H9 (cell line): ENCODE results near the gene ZRANB1. TPM values are rescaled to one million over a fixed set of nuclear protein-coding genes. Genes with fewer than 3 reads are reported as not detected.

Source experiments
- DNase-seq: peaks from one replicate; pipeline ENCODE4 v3.0.0-alpha.2; 2017
- H2AFZ ChIP-seq: one replicate; pipeline ENCODE4 v1.6.1; 2013; ENCODE audit warnings: mild to moderate bottlenecking, low read length, control low read depth, moderate library complexity
- H2AK5ac ChIP-seq: 2 replicates; pipeline ENCODE4 v1.6.1; 2013; ENCODE audit warnings: low read length, control low read depth, mixed read lengths; ENCODE audit not compliant: insufficient read length
- H2BK120ac ChIP-seq: one replicate; pipeline ENCODE4 v1.6.1; 2013; ENCODE audit warnings: low read depth, mild to moderate bottlenecking, low read length, control low read depth, inconsistent platforms; ENCODE audit not compliant: poor library complexity, severe bottlenecking
- H2BK12ac ChIP-seq: 2 replicates; pipeline ENCODE4 v1.6.1; 2013; ENCODE audit warnings: low read length, control low read depth, mixed read lengths, low read depth; ENCODE audit not compliant: insufficient read length
- H2BK15ac ChIP-seq: 2 replicates; pipeline ENCODE4 v1.6.1; 2013; ENCODE audit warnings: low read depth, low read length, control low read depth
- H2BK20ac ChIP-seq: one replicate; pipeline ENCODE4 v1.6.1; 2013; ENCODE audit warnings: low read depth, mild to moderate bottlenecking, low read length, control low read depth, inconsistent platforms; ENCODE audit not compliant: poor library complexity, severe bottlenecking
- H2BK5ac ChIP-seq: 2 replicates; pipeline ENCODE4 v1.6.1; 2013; ENCODE audit warnings: low read length, control low read depth, mixed read lengths; ENCODE audit not compliant: insufficient read length
- H3K14ac ChIP-seq: 2 replicates; pipeline ENCODE4 v1.6.1; 2013; ENCODE audit warnings: low read length, control low read depth; ENCODE audit not compliant: insufficient read depth
- H3K18ac ChIP-seq: 2 replicates; pipeline ENCODE4 v1.6.1; 2013; ENCODE audit warnings: low read depth, mild to moderate bottlenecking, mixed read lengths, low read length, control low read depth; ENCODE audit not compliant: insufficient read length
- H3K23ac ChIP-seq: 2 replicates; pipeline ENCODE4 v1.6.1; 2013; ENCODE audit warnings: low read length, control low read depth, mixed read lengths, low read depth; ENCODE audit not compliant: insufficient read length
- H3K23me2 ChIP-seq: 2 replicates; pipeline ENCODE4 v1.6.1; 2013; ENCODE audit warnings: low read depth, mild to moderate bottlenecking, mixed read lengths, low read length, control low read depth; ENCODE audit not compliant: insufficient read length, poor library complexity, severe bottlenecking
- H3K27ac ChIP-seq: 2 replicates; pipeline ENCODE4 v1.5.1; 2013; ENCODE audit warnings: low read length, control low read depth, mixed read lengths, low read depth; ENCODE audit not compliant: insufficient read length
- H3K27me3 ChIP-seq: 2 replicates; pipeline ENCODE4 v1.6.1; 2013; ENCODE audit warnings: low read length, control low read depth, inconsistent platforms; ENCODE audit not compliant: insufficient read depth
- H3K4ac ChIP-seq: 2 replicates; pipeline ENCODE4 v1.6.1; 2013; ENCODE audit warnings: low read depth, mild to moderate bottlenecking, control low read depth, inconsistent platforms, low read length, moderate library complexity
- H3K4me1 ChIP-seq: 2 replicates; pipeline ENCODE4 v1.6.1; 2013; ENCODE audit warnings: low read length, control low read depth, inconsistent platforms; ENCODE audit not compliant: insufficient read depth
- H3K4me2 ChIP-seq: 2 replicates; pipeline ENCODE4 v1.6.1; 2013; ENCODE audit warnings: low read length, control low read depth, mixed read lengths; ENCODE audit not compliant: insufficient read length, insufficient read depth
- H3K56ac ChIP-seq: 2 replicates; pipeline ENCODE4 v1.6.1; 2013; ENCODE audit warnings: low read depth, mild to moderate bottlenecking, mixed read lengths, low read length, control low read depth; ENCODE audit not compliant: insufficient read length
- H3K79me1 ChIP-seq: 2 replicates; pipeline ENCODE4 v1.6.1; 2013; ENCODE audit warnings: low read depth, mild to moderate bottlenecking, moderate library complexity, low read length, control low read depth, inconsistent platforms; ENCODE audit not compliant: insufficient read depth, poor library complexity, severe bottlenecking
- H3K79me2 ChIP-seq: 2 replicates; pipeline ENCODE4 v1.6.1; 2013; ENCODE audit warnings: low read length, control low read depth, inconsistent platforms; ENCODE audit not compliant: insufficient read depth
- H3K9ac ChIP-seq: 2 replicates; pipeline ENCODE4 v1.6.1; 2013; ENCODE audit warnings: low read length, control low read depth, mixed read lengths; ENCODE audit not compliant: insufficient read length; ENCODE audit errors: extremely low read depth
- H3K9me3 ChIP-seq: one replicate; pipeline ENCODE4 v1.6.1; 2013; ENCODE audit warnings: low read depth, low read length, inconsistent platforms; ENCODE audit not compliant: control insufficient read depth
- H3T11ph ChIP-seq: one replicate; pipeline ENCODE4 v1.6.1; 2013; ENCODE audit warnings: mild to moderate bottlenecking, low read length, control low read depth, inconsistent platforms
- H4K20me1 ChIP-seq: one replicate; pipeline ENCODE4 v1.6.1; 2013; ENCODE audit not compliant: control insufficient read depth, insufficient read length, insufficient read depth
- H4K5ac ChIP-seq: 2 replicates; pipeline ENCODE4 v1.6.1; 2013; ENCODE audit warnings: low read depth, mild to moderate bottlenecking, mixed read lengths, low read length, control low read depth; ENCODE audit not compliant: insufficient read length
- H4K8ac ChIP-seq: replicated peaks from 2 replicates; pipeline ENCODE4 v1.6.1; 2013; ENCODE audit warnings: low read length, control low read depth, mixed read lengths, low read depth; ENCODE audit not compliant: insufficient read length
- H4K91ac ChIP-seq: 2 replicates; pipeline ENCODE4 v1.6.1; 2013; ENCODE audit warnings: low read depth, mild to moderate bottlenecking, moderate library complexity, mixed read lengths, low read length, control low read depth; ENCODE audit not compliant: insufficient read length
- H3K27ac Mint-ChIP-seq, 3 experiments: 2 replicates in 2 of 3; 3 replicates in 1 of 3; pipeline ENCODE4 v1.8.0; 2020 to 2021; ENCODE audit warnings: mixed read lengths in 3 of 3, mild to moderate bottlenecking in 1 of 3, moderate library complexity in 1 of 3
- H3K27me3 Mint-ChIP-seq: 2 replicates; pipeline ENCODE4 v1.8.0; 2021; ENCODE audit warnings: low read depth, mild to moderate bottlenecking, moderate library complexity, mixed read lengths
- H3K36me3 Mint-ChIP-seq, 3 experiments: 2 replicates in 2 of 3; 3 replicates in 1 of 3; pipeline ENCODE4 v1.8.0; 2020 to 2021; ENCODE audit warnings: low read depth in 3 of 3, mixed read lengths in 3 of 3; ENCODE audit not compliant: insufficient read depth in 1 of 3
- H3K4me1 Mint-ChIP-seq, 2 experiments: 2 replicates each; pipeline ENCODE4 v1.8.0; 2020; ENCODE audit warnings: mixed read lengths in 2 of 2
- H3K4me3 Mint-ChIP-seq, 2 experiments: 2 replicates in 1 of 2; 3 replicates in 1 of 2; pipeline ENCODE4 v1.8.0; 2020 to 2021; ENCODE audit warnings: mild to moderate bottlenecking in 2 of 2, mixed read lengths in 2 of 2, moderate library complexity in 1 of 2
- H3K9me3 Mint-ChIP-seq, 2 experiments: 2 replicates in 1 of 2; 3 replicates in 1 of 2; pipeline ENCODE4 v1.8.0; 2020; ENCODE audit warnings: mild to moderate bottlenecking in 2 of 2, mixed read lengths in 2 of 2, moderate library complexity in 1 of 2
- CTCF ChIP-seq: fragments of 200-600 bp; sonication (generic); conservative IDR thresholded peaks from 3 replicates; pipeline ENCODE4 v1.8.0; 2021; ENCODE audit warnings: antibody characterized with exemption, mild to moderate bottlenecking
- WGBS: extraction: QIAGEN DNeasy Blood & Tissue Kit; methylation state at CpG from one replicate; pipeline ENCODE4 v1.1.7; 2013; ENCODE audit warnings: missing lambda C conversion rate, low lambda C conversion rate, mixed read lengths; ENCODE audit not compliant: insufficient read length; ENCODE audit errors: extremely low coverage; 5-methylcytosine and 5-hydroxymethylcytosine counted together
- total RNA-seq: library from RNA; stranded (reverse); gene quantifications from 2 replicates; pipeline ENCODE4 v1.2.1, GENCODE V29; 2021

The ZRANB1 gene
- total RNA-seq, 1 experiment from 2014 or later: 17.4 TPM

- no peak overlapping the region for H3K9ac ChIP-seq
- no peak overlapping the region for H3K18ac ChIP-seq
- no peaks in the 10 kb centered on the region for H3K4me1 ChIP-seq
- no peaks in the 10 kb centered on the region for H3K36me3 Mint-ChIP-seq
- DNase-seq: no peak
- H3K79me1 ChIP-seq: no peaks in the 10 kb centered on the region
- H2AFZ ChIP-seq: no peak overlapping the region
- H2BK120ac ChIP-seq: no peak overlapping the region
- H2BK15ac ChIP-seq: no peak overlapping the region
- no peak overlapping the region for H3K23ac ChIP-seq
- WGBS: no CpG with 5 or more reads among the region's 4 CpGs
- no peak overlapping the region for H3K4me2 ChIP-seq
- H4K5ac ChIP-seq: no peak overlapping the region
- TF ChIP-seq CTCF: no peak
- no peak overlapping the region for H3K4ac ChIP-seq
- H3K27ac ChIP-seq: no peak overlapping the region
- no peaks in the 10 kb centered on the region for H4K20me1 ChIP-seq
- H3K56ac ChIP-seq: no peak overlapping the region
- no peaks in the 10 kb centered on the region for H3K79me2 ChIP-seq
- peaks cover 2% of the 10 kb centered on the region for H3K27me3 Mint-ChIP-seq
- H4K8ac ChIP-seq: no peak overlapping the region
- no peaks in the 10 kb centered on the region for H3K9me3 Mint-ChIP-seq
- no peak overlapping the region for H2BK12ac ChIP-seq
- no peak overlapping the region for H2BK5ac ChIP-seq
- no peaks in the 10 kb centered on the region for H3K23me2 ChIP-seq
- H2AK5ac ChIP-seq: no peak overlapping the region
- no peak overlapping the region for H4K91ac ChIP-seq
- H3T11ph ChIP-seq: no peak overlapping the region
- no peak overlapping the region for H2BK20ac ChIP-seq
- H3K9me3 ChIP-seq: no peaks in the 10 kb centered on the region
- no peak overlapping the region for H3K14ac ChIP-seq
- no peak overlapping the region for H3K4me3 Mint-ChIP-seq
- no peak overlapping the region for H3K27ac Mint-ChIP-seq
- H3K4me1 Mint-ChIP-seq: no peaks in the 10 kb centered on the region
- no peaks in the 10 kb centered on the region for H3K27me3 ChIP-seq
Observed at GRCh38 chr10:124896751-124897150, 45.2 kb upstream of the ZRANB1 start.
